Neutrophil (primary cell): Measurements from ENCODE around the gene QSOX2.

ENCODE experiments used
- H3K27ac ChIP-seq: fragments of 200-600 bp; sonication (generic); 2 replicates; pipeline ENCODE4 v1.5.1; 2016; ENCODE audit warnings: mild to moderate bottlenecking, moderate library complexity
- H3K27me3 ChIP-seq: fragments of 200-600 bp; sonication (generic); 2 replicates; pipeline ENCODE4 v1.6.0; 2016; ENCODE audit warnings: mild to moderate bottlenecking
- H3K36me3 ChIP-seq: fragments of 200-600 bp; sonication (generic); 2 replicates; pipeline ENCODE4 v1.5.1; 2017
- H3K4me1 ChIP-seq, 2 experiments: fragments of 200-600 bp in 1 of 2; sonication (generic) in 1 of 2; 1 replicate in 1 of 2; 2 replicates in 1 of 2; pipeline versions ENCODE4 v1.5.1 to v1.6.1; 2013 to 2016; ENCODE audit warnings: low read depth in 1 of 2, low read length in 1 of 2, mild to moderate bottlenecking in 1 of 2, moderate library complexity in 1 of 2; ENCODE audit not compliant: control insufficient read depth in 1 of 2, insufficient read depth in 1 of 2
- H3K4me3 ChIP-seq, 2 experiments: fragments of 200-600 bp in 1 of 2; sonication (generic) in 1 of 2; 1 replicate in 1 of 2; 2 replicates in 1 of 2; pipeline ENCODE4 v1.5.1; 2013 to 2016; ENCODE audit warnings: low read depth in 1 of 2, low read length in 1 of 2, mild to moderate bottlenecking in 1 of 2, moderate library complexity in 1 of 2
- H3K9me3 ChIP-seq: fragments of 200-600 bp; sonication (generic); 2 replicates; pipeline ENCODE4 v1.5.1; 2016
- CTCF ChIP-seq: fragments of 200-600 bp; sonication (generic); IDR thresholded peaks from 2 replicates; pipeline ENCODE4 v1.5.1; 2016; ENCODE audit warnings: antibody characterized with exemption

The QSOX2 gene

DNA sequence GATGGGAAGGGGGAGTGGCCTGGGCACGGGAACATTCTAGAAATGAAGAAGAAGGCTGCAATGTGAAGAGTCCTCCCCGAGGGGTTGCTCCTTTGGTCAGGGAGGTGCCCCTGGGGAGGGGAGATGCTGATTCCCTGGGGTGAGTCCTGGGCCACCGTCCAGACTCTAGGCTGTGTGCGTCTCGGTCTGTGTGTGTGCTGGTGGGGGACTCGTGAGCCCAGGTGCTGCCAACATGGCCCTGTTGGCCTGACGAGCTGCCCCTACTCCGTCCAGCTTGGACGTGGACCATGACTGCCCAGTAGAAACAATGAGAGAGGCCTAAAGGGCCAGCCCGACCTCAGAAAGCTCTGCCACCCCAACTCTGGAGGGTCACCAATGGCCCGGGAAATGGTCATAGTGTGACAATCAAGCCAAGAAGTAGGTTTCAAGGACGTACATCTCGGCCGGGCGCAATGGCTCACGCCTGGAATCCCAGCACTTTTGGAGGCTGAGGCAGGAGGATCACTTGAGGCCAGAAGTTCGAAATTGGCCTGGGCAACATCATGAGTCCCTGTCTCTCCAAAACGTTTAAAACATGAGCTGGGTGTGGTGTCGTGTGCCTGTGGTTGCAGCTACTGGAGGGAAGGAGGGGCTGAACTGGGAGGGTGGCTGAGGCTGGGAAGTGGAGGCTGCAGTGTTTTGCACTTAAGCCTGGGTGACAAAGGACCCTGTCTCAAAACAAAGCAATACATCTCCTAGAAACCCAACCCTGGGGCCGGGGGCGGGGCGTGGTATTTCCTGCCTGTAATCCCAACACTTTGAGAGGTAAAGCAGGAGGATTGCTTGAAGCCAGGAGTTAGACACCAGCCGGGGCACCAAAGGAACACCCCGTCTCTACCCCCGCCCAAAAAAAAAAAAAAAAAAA is 57.7 kb downstream of the QSOX2 start:
- Histone ChIP-seq H3K4me1 (no peaks in the 10 kb centered on the region), H3K36me3 (no peaks in the 10 kb centered on the region), H3K27me3 (peaks cover 97% of the 10 kb centered on the region), H3K9me3 (no peaks in the 10 kb centered on the region), H3K27ac (no peak overlapping the region), H3K4me3 (no peak overlapping the region)
- no peak for TF ChIP-seq CTCF

- no peak for TF ChIP-seq CTCF
- Histone ChIP-seq H3K36me3 (no peaks in the 10 kb centered on the region), H3K4me1 (no peaks in the 10 kb centered on the region), H3K9me3 (no peaks in the 10 kb centered on the region), H3K27ac (no peak overlapping the region), H3K27me3 (peaks cover 92% of the 10 kb centered on the region), H3K4me3 (no peak overlapping the region)
Observed at GRCh38 chr9:136187197-136187596, 58.4 kb downstream of the QSOX2 start.

DNA sequence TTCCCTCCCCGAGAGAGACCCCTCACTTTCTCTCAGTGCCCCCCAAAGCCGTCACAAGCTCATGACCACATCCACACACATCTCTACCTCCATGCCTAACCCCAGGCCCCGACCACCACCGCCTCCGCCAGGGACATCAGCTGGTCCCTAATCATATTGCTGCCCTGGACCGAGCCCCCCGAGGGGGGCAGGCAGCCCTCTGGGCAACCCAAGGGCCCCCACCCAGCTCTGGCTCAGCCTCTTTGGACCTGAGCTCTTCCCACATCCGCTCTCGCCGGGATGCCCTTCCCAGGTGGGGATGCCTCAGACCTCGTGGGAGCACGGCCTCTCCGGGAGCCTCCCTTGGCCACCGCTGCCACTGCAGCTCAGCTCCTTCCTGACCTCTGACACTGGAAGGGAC is 59.2 kb downstream of the QSOX2 start:
- H3K27me3 ChIP-seq: peaks cover 84% of the 10 kb centered on the region

GRCh38 chr9:136185596-136186366 is 59.8 kb downstream of the QSOX2 start:
- Histone ChIP-seq H3K36me3 (no peaks in the 10 kb centered on the region), H3K27me3 (peaks cover 78% of the 10 kb centered on the region), H3K4me3 (no peak overlapping the region), H3K9me3 (no peaks in the 10 kb centered on the region), H3K4me1 (no peaks in the 10 kb centered on the region), H3K27ac (no peak overlapping the region)
- no peak for TF ChIP-seq CTCF

More for the DNA sequence above, 59.2 kb downstream of the QSOX2 start:
- H3K27ac ChIP-seq: no peak overlapping the region
- TF ChIP-seq CTCF: no peak
- H3K4me1 ChIP-seq: no peaks in the 10 kb centered on the region
- no peaks in the 10 kb centered on the region for H3K9me3 ChIP-seq
- no peaks in the 10 kb centered on the region for H3K36me3 ChIP-seq
- no peak overlapping the region for H3K4me3 ChIP-seq

GRCh38 chr9:136185066-136185465 is 60.5 kb downstream of the QSOX2 start:
- H3K27me3 ChIP-seq: peaks cover 71% of the 10 kb centered on the region
- H3K27ac ChIP-seq: no peak overlapping the region
- TF ChIP-seq CTCF: no peak
- H3K36me3 ChIP-seq: no peaks in the 10 kb centered on the region
- H3K9me3 ChIP-seq: no peaks in the 10 kb centered on the region
- no peak overlapping the region for H3K4me3 ChIP-seq
- H3K4me1 ChIP-seq: no peaks in the 10 kb centered on the region
